Liver (tissue), 9 donors: ENCODE data around the gene PKD1. TPM values are rescaled to one million over a fixed set of nuclear protein-coding genes. Genes with fewer than 3 reads are reported as not detected.

Source experiments
- DNase-seq: peaks from one replicate; pipeline ENCODE4 v3.0.0-alpha.2; 2017; ENCODE audit warnings: low spot score
- H3K27ac ChIP-seq, 2 donors: one replicate each; pipeline ENCODE4 v1.7.0; 2013; ENCODE audit warnings: inconsistent platforms in 2 of 2, low read length in 2 of 2, control low read depth in 1 of 2, low read depth in 1 of 2, mild to moderate bottlenecking in 1 of 2
- H3K27me3 ChIP-seq, 4 donors: one replicate each; pipeline versions ENCODE4 v1.6.1 to v1.7.0; 2013; ENCODE audit warnings: low read length in 3 of 4, inconsistent platforms in 1 of 4, mild to moderate bottlenecking in 1 of 4, moderate library complexity in 1 of 4; ENCODE audit not compliant: control insufficient read depth in 4 of 4, insufficient read depth in 4 of 4
- H3K36me3 ChIP-seq, 4 donors: one replicate each; pipeline versions ENCODE4 v1.6.1 to v1.7.0; 2013; ENCODE audit warnings: low read length in 3 of 4, mild to moderate bottlenecking in 3 of 4, low read depth in 1 of 4, moderate library complexity in 1 of 4; ENCODE audit not compliant: control insufficient read depth in 4 of 4, insufficient read depth in 3 of 4
- H3K4me1 ChIP-seq, 4 donors: one replicate each; pipeline versions ENCODE4 v1.6.1 to v1.7.0; 2013; ENCODE audit warnings: low read length in 3 of 4, mild to moderate bottlenecking in 3 of 4, moderate library complexity in 1 of 4; ENCODE audit not compliant: control insufficient read depth in 4 of 4, insufficient read depth in 4 of 4
- H3K4me3 ChIP-seq, 3 donors: one replicate each; pipeline versions ENCODE4 v1.6.1 to v1.7.0; 2013; ENCODE audit warnings: low read length in 3 of 3, control low read depth in 1 of 3, low read depth in 1 of 3, mild to moderate bottlenecking in 1 of 3
- H3K9ac ChIP-seq, 2 donors: one replicate each; pipeline ENCODE4 v1.7.0; 2013; ENCODE audit warnings: low read length in 2 of 2, mild to moderate bottlenecking in 2 of 2, moderate library complexity in 2 of 2, control low read depth in 1 of 2, low read depth in 1 of 2
- H3K9me3 ChIP-seq, 4 donors: one replicate each; pipeline versions ENCODE4 v1.6.1 to v1.7.0; 2013; ENCODE audit warnings: low read length in 3 of 4; ENCODE audit not compliant: control insufficient read depth in 4 of 4
- CTCF ChIP-seq: fragments of 150-350 bp; IDR thresholded peaks from 2 replicates; pipeline ENCODE4 v1.5.1; 2017; ENCODE audit warnings: improper control_type of control experiment, low read depth, low read length; ENCODE audit not compliant: missing input control
- FOXA1 ChIP-seq: IDR thresholded peaks from 2 replicates; pipeline ENCODE4 v1.6.1; 2016; ENCODE audit warnings: antibody characterized with exemption
- FOXA2 ChIP-seq: IDR thresholded peaks from 2 replicates; pipeline ENCODE4 v1.6.1; 2016; ENCODE audit warnings: antibody characterized with exemption
- HNF4A ChIP-seq, 2 donors: conservative IDR thresholded peaks; 2 replicates each; pipeline ENCODE4 v1.6.1; 2016; ENCODE audit warnings: antibody characterized with exemption in 2 of 2, mild to moderate bottlenecking in 2 of 2
- HNF4G ChIP-seq: IDR thresholded peaks from 2 replicates; pipeline ENCODE4 v1.6.1; 2016; ENCODE audit warnings: antibody characterized with exemption
- JUND ChIP-seq, 2 donors: IDR thresholded peaks; 2 replicates each; pipeline ENCODE4 v1.6.1; 2016; ENCODE audit warnings: antibody characterized with exemption in 2 of 2
- RAD21 ChIP-seq, 2 donors: IDR thresholded peaks; 2 replicates each; pipeline ENCODE4 v1.6.1; 2016; ENCODE audit warnings: antibody characterized with exemption in 2 of 2, mild to moderate bottlenecking in 2 of 2
- RXRA ChIP-seq, 2 donors: IDR thresholded peaks; 2 replicates each; pipeline ENCODE4 v1.6.1; 2017 to 2018; ENCODE audit warnings: antibody characterized with exemption in 2 of 2, mild to moderate bottlenecking in 1 of 2
- SP1 ChIP-seq: IDR thresholded peaks from 2 replicates; pipeline ENCODE4 v1.6.1; 2018; ENCODE audit warnings: antibody characterized with exemption, mild to moderate bottlenecking
- YY1 ChIP-seq: IDR thresholded peaks from 2 replicates; pipeline ENCODE4 v1.6.1; 2016; ENCODE audit warnings: antibody characterized with exemption, mild to moderate bottlenecking
- WGBS: extraction: QIAGEN DNeasy Blood & Tissue Kit; methylation state at CpG from one replicate; pipeline ENCODE4 v1.1.7; 2013; 5-methylcytosine and 5-hydroxymethylcytosine counted together
- polyA plus RNA-seq, 2 donors: library from polyadenylated mRNA; stranded (reverse) in 1 of 2; unstranded in 1 of 2; fragments of 200-250 nt in 1 of 2; fragments of >200 nt in 1 of 2; fragmentation: Nextera tagmentation in 1 of 2; extraction: Ambion mirVana in 1 of 2; gene quantifications; one replicate each; pipeline versions ENCODE4 v1.2.1 to v1.2.3, GENCODE V29; 2013 to 2015
- total RNA-seq, 2 donors: library from RNA; depleted of rRNA; stranded (reverse); fragments of >200 nt; gene quantifications; one replicate each; pipeline ENCODE4 v1.2.3, GENCODE V29; 2014
- TF ChIP-seq, protein P1 (sequence below): IDR thresholded peaks from 2 replicates; pipeline ENCODE4 v1.6.1; 2016; ENCODE audit warnings: antibody characterized with exemption
- TF ChIP-seq, protein P2 (sequence below): IDR thresholded peaks from 2 replicates; pipeline ENCODE4 v1.6.1; 2016; ENCODE audit warnings: antibody characterized with exemption
- TF ChIP-seq, protein P3 (sequence below): IDR thresholded peaks from 2 replicates; pipeline ENCODE4 v1.6.1; 2016; ENCODE audit warnings: antibody characterized with exemption
- donor health status: healthy.
- donor health status: healthy.
- donor health status: healthy.
- donor health status: healthy.
- donor health status: healthy.

The PKD1 gene
- total and polyA plus RNA-seq, 4 donors, result 8.0 to 58.4 (median 25.6) TPM

GRCh38 chr16:2058420-2058819, 77.3 kb downstream of the PKD1 start (continued):
- TF ChIP-seq, protein P1, sequence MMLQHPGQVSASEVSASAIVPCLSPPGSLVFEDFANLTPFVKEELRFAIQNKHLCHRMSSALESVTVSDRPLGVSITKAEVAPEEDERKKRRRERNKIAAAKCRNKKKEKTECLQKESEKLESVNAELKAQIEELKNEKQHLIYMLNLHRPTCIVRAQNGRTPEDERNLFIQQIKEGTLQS, result no peak
- TF ChIP-seq, protein P2, sequence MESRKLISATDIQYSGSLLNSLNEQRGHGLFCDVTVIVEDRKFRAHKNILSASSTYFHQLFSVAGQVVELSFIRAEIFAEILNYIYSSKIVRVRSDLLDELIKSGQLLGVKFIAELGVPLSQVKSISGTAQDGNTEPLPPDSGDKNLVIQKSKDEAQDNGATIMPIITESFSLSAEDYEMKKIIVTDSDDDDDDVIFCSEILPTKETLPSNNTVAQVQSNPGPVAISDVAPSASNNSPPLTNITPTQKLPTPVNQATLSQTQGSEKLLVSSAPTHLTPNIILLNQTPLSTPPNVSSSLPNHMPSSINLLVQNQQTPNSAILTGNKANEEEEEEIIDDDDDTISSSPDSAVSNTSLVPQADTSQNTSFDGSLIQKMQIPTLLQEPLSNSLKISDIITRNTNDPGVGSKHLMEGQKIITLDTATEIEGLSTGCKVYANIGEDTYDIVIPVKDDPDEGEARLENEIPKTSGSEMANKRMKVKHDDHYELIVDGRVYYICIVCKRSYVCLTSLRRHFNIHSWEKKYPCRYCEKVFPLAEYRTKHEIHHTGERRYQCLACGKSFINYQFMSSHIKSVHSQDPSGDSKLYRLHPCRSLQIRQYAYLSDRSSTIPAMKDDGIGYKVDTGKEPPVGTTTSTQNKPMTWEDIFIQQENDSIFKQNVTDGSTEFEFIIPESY, result no peak
- TF ChIP-seq YY1 (no peak), FOXA1 (no peak)

- no peaks in the 10 kb centered on the region for H3K27me3 ChIP-seq
- 92% methylated on average over 10 of the region's 10 CpGs for WGBS
- no peak for DNase-seq
- no peak overlapping the region for H3K27ac ChIP-seq
- TF ChIP-seq, protein P3, sequence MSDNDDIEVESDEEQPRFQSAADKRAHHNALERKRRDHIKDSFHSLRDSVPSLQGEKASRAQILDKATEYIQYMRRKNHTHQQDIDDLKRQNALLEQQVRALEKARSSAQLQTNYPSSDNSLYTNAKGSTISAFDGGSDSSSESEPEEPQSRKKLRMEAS, result no peak
- TF ChIP-seq FOXA1, result no peak
- H3K4me3 ChIP-seq, result no peak overlapping the region
- H3K9me3 ChIP-seq, result no peaks in the 10 kb centered on the region
- H3K4me1 ChIP-seq, result peaks cover 0 to 4% (median 3%) of the 10 kb centered on the region in 4 donors
- no peak overlapping the region for H3K9ac ChIP-seq
- peaks cover 6 to 53% (median 18%) of the 10 kb centered on the region in 4 donors for H3K36me3 ChIP-seq
These were observed 78.3 kb downstream of the PKD1 start for GRCh38 chr16:2057438-2057837.

GRCh38 chr16:2056681-2057407, 78.9 kb downstream of the PKD1 start:
- Histone ChIP-seq H3K36me3 (peaks cover 5 to 55% (median 19%) of the 10 kb centered on the region in 4 donors), H3K9me3 (no peaks in the 10 kb centered on the region), H3K27me3 (no peaks in the 10 kb centered on the region), H3K4me3 (no peak overlapping the region), H3K9ac (no peak overlapping the region), H3K4me1 (peaks cover 0 to 4% (median 3%) of the 10 kb centered on the region in 4 donors), H3K27ac (no peak overlapping the region)
- DNase-seq, result no peak
- TF ChIP-seq RAD21 (IDR thresholded peaks at IDR 0.05), result peak in 1 of 2 donors; percentile 53
- TF ChIP-seq, protein P3, result no peak
- TF ChIP-seq CTCF, result peak; percentile 31
- WGBS, result 90% methylated on average over 19 of the region's 19 CpGs

DNA sequence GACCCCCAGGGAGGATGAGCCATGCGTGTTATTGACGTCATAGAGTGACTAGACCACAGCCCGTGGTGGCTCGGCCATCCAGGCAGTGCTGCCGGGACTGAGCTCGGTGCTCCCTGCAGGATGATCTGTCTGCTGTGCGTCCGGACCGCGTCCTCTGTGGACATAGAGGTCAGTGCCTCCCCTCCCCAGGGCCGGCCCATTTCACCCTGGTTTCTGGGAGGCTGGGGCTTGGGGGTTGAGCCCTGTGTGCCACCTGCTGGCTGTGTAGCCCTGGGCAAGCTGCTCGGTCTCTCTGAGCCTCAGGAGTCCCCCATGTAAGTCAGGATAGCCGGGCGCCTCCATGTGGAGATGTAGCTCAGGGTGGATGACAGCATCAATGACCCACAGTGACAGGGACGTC, 79.6 kb downstream of the PKD1 start:
- Histone ChIP-seq H3K9ac (no peak overlapping the region), H3K27me3 (no peaks in the 10 kb centered on the region), H3K27ac (no peak overlapping the region), H3K36me3 (peaks cover 5 to 60% (median 20%) of the 10 kb centered on the region in 4 donors), H3K9me3 (no peaks in the 10 kb centered on the region), H3K4me3 (no peak overlapping the region), H3K4me1 (peaks cover 0 to 4% (median 3%) of the 10 kb centered on the region in 4 donors)
- 52% methylated on average over 15 of the region's 15 CpGs for WGBS
- DNase-seq, result no peak
- TF ChIP-seq SP1, result no peak
- no peak for TF ChIP-seq JUND (IDR thresholded peaks at IDR 0.05)
- TF ChIP-seq RAD21 (IDR thresholded peaks at IDR 0.05), result peak; percentile 72 to 90
- TF ChIP-seq RXRA (IDR thresholded peaks at IDR 0.05), result peak in 1 of 2 donors; percentile 60
- TF ChIP-seq FOXA2, result no peak
- no peak for TF ChIP-seq FOXA1
- TF ChIP-seq, protein P2, result no peak
- TF ChIP-seq CTCF, result peak; percentile 58
- TF ChIP-seq HNF4A (conservative IDR thresholded peaks at IDR 0.05), result no peak
- TF ChIP-seq, protein P3, result no peak
- no peak for TF ChIP-seq HNF4G
- TF ChIP-seq, protein P1, result no peak
